ENCODE measurements around the gene NHEJ1. TPM values are rescaled to one million over a fixed set of nuclear protein-coding genes. Genes with fewer than 3 reads are reported as not detected.

NHEJ1 gene
- total and polyA plus RNA-seq, 2 donors (not counting 1 experiment from before 2014, with no cell fraction given) = 22.1 to 24.8 TPM

DNA sequence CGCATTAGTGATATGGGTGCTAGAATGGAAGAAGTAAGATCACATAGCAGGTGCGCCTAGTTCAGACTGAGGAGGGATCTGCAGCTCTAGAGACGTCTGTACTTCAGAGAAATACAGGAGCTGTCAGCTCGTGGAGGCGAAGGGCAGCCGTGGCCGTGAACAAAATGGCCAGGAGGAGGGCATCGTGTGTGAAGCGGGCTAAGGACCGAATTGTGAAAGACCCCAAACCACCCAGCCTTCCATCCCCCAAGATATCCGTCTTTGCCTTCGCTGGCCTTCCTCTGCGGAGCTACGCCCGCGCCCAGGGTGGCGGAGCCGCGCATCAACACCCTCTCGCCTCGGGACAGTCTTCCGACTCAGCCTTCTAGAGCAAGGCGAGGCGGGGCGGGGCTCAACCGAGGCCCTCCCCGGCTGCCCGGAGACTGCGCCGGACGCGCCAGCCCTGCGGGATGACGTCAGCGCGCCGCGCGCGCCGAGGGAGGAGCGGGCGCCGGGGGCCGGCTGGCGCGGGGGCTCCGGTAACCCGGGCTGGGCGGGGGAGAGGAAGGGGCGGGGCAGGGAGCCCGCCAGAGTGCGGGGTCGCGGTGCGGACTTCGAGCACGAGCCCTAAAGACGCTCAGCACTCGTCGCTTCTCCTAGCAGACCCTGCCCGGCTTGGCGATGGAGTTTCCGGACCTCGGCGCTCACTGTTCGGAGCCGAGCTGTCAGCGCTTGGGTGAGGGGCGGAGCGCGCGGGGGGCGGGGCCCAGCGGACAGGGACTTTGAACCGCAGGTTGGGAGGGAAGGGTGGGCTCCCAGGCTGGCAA, 45.9 kb upstream of the NHEJ1 start, which contains the start of gene ZFAND2B:
ZFAND2B (plus strand) TSS at position 455 of the 806 bp plus-strand sequence; CDS start at position 661, 206 bp downstream.
- Histone ChIP-seq H3K36me3 (ENCODE audit: control insufficient read depth, insufficient read depth, low read length) (peaks cover 15% of the 10 kb centered on the region), H3K4me1 (ENCODE audit: control insufficient read depth, extremely low read depth, insufficient read depth, low read length) (peaks cover 16% of the 10 kb centered on the region), H3K27ac (ENCODE audit: insufficient read depth, low read length) (peak within 1 kb of the TSS; percentile 80), H4K20me1 (ENCODE audit: control insufficient read depth, extremely low read depth, insufficient read depth, low read length) (no peaks in the 10 kb centered on the region), H3K4me2 (ENCODE audit: extremely low read depth, insufficient read depth, low read length) (peak within 1 kb of the TSS; percentile 99), H3K79me2 (ENCODE audit: control insufficient read depth, insufficient read depth, low read length) (peaks cover 2% of the 10 kb centered on the region), H3K9ac (ENCODE audit: insufficient read depth, low read length) (peak within 1 kb of the TSS; percentile 71), H2AFZ (ENCODE audit: low read length) (peak within 1 kb of the TSS; percentile 91), H3K27me3 (ENCODE audit: control insufficient read depth, insufficient read depth, low read length) (peaks cover 2% of the 10 kb centered on the region), H3K9me3 (ENCODE audit: control insufficient read depth, insufficient read depth, low read depth, low read length) (no peaks in the 10 kb centered on the region), H3K4me3 (replicated peaks in 1 of 4; ENCODE audit: control extremely low read depth in 1 of 4, insufficient read depth in 1 of 4, low read depth in 3 of 4, low read length in 4 of 4) (peak within 1 kb of the TSS; percentile 58 to 85 (median 75))
- TF ChIP-seq CTCF (conservative IDR thresholded peaks at IDR 0.05 in 1 of 2, IDR thresholded peaks at IDR 0.05 in 1 of 2; ENCODE audit: low read depth in 1 of 2, low read length in 2 of 2) (no peak), EZH2 (IDR thresholded peaks at IDR 0.05; ENCODE audit: low read length, missing control alignments) (no peak)
- peak; percentile 86 to 90 for DNase-seq (ENCODE audit: low read depth in 2 of 2)

- Histone ChIP-seq H3K4me1 (ENCODE audit: control insufficient read depth, extremely low read depth, insufficient read depth, low read length) (peaks cover 16% of the 10 kb centered on the region), H3K36me3 (ENCODE audit: control insufficient read depth, insufficient read depth, low read length) (peaks cover 15% of the 10 kb centered on the region), H3K27me3 (ENCODE audit: control insufficient read depth, insufficient read depth, low read length) (peaks cover 2% of the 10 kb centered on the region), H3K4me2 (ENCODE audit: extremely low read depth, insufficient read depth, low read length) (peak overlapping the region; percentile 99), H3K27ac (ENCODE audit: insufficient read depth, low read length) (peak overlapping the region; percentile 50), H3K79me2 (ENCODE audit: control insufficient read depth, insufficient read depth, low read length) (peaks cover 2% of the 10 kb centered on the region), H4K20me1 (ENCODE audit: control insufficient read depth, extremely low read depth, insufficient read depth, low read length) (no peaks in the 10 kb centered on the region), H3K9me3 (ENCODE audit: control insufficient read depth, insufficient read depth, low read depth, low read length) (no peaks in the 10 kb centered on the region), H3K9ac (ENCODE audit: insufficient read depth, low read length) (peak overlapping the region; percentile 68), H2AFZ (ENCODE audit: low read length) (peak overlapping the region; percentile 91), H3K4me3 (replicated peaks in 1 of 4; ENCODE audit: control extremely low read depth in 1 of 4, insufficient read depth in 1 of 4, low read depth in 3 of 4, low read length in 4 of 4) (peak overlapping the region; percentile 58 to 85 (median 75))
- DNase-seq (ENCODE audit: low read depth in 2 of 2) = no peak
- TF ChIP-seq EZH2 (IDR thresholded peaks at IDR 0.05; ENCODE audit: low read length, missing control alignments) (no peak), CTCF (conservative IDR thresholded peaks at IDR 0.05 in 1 of 2, IDR thresholded peaks at IDR 0.05 in 1 of 2; ENCODE audit: low read depth in 1 of 2, low read length in 2 of 2) (no peak)
These were observed 45.3 kb upstream of the NHEJ1 start for GRCh38 chr2:219205981-219206327.

DNA sequence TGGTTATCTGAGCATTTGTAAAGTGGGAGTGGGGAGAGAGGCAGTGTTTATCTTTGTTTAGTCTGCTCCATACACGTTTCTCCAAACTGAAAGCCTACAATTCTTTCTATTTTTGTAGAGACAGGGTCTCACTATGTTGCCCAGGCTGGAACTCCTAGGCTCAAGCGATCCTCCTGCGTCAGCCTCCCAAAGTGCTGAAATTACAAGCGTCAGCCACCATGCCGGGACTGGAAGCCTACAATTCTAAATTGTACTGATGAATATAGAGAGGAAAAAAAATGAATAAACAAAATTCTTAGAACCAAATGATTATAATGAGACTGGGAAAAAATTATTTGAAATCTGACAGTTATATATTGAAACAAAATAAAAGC, 44.5 kb upstream of the NHEJ1 start:
- H3K4me2 ChIP-seq (ENCODE audit: extremely low read depth, insufficient read depth, low read length) = no peak overlapping the region
- H3K4me3 ChIP-seq (replicated peaks in 1 of 4; ENCODE audit: control extremely low read depth in 1 of 4, insufficient read depth in 1 of 4, low read depth in 3 of 4, low read length in 4 of 4) = no peak overlapping the region
- no peak overlapping the region for H3K27ac ChIP-seq (ENCODE audit: insufficient read depth, low read length)
- H3K36me3 ChIP-seq (ENCODE audit: control insufficient read depth, insufficient read depth, low read length) = peaks cover 10% of the 10 kb centered on the region
- no peak overlapping the region for H2AFZ ChIP-seq (ENCODE audit: low read length)
- peaks cover 2% of the 10 kb centered on the region for H3K27me3 ChIP-seq (ENCODE audit: control insufficient read depth, insufficient read depth, low read length)
- H3K79me2 ChIP-seq (ENCODE audit: control insufficient read depth, insufficient read depth, low read length) = peaks cover 2% of the 10 kb centered on the region
- DNase-seq (ENCODE audit: low read depth in 2 of 2) = no peak
- H4K20me1 ChIP-seq (ENCODE audit: control insufficient read depth, extremely low read depth, insufficient read depth, low read length) = no peaks in the 10 kb centered on the region
- no peak overlapping the region for H3K9ac ChIP-seq (ENCODE audit: insufficient read depth, low read length)
- no peaks in the 10 kb centered on the region for H3K9me3 ChIP-seq (ENCODE audit: control insufficient read depth, insufficient read depth, low read depth, low read length)
- TF ChIP-seq CTCF (conservative IDR thresholded peaks at IDR 0.05 in 1 of 2, IDR thresholded peaks at IDR 0.05 in 1 of 2; ENCODE audit: low read depth in 1 of 2, low read length in 2 of 2) (no peak), EZH2 (IDR thresholded peaks at IDR 0.05; ENCODE audit: low read length, missing control alignments) (no peak)
- H3K4me1 ChIP-seq (ENCODE audit: control insufficient read depth, extremely low read depth, insufficient read depth, low read length) = peaks cover 16% of the 10 kb centered on the region

All from fibroblast of lung (primary cell).